ES-I3 (cell line): ENCODE measurements around the gene BRD1.
A peak's percentile ranks its signal among the peaks of the same experiment; 100 is the strongest.

Experiments
- H3K36me3 ChIP-seq: 2 replicates; pipeline ENCODE4 v1.6.1; 2013; ENCODE audit warnings: mild to moderate bottlenecking, low read length, control low read depth, moderate library complexity; ENCODE audit not compliant: insufficient read depth
- H3K4me1 ChIP-seq: 2 replicates; pipeline ENCODE4 v1.6.1; 2013; ENCODE audit warnings: mild to moderate bottlenecking, control low read depth, low read length; ENCODE audit not compliant: insufficient read depth
- H3K9ac ChIP-seq: 2 replicates; pipeline ENCODE4 v1.6.1; 2013; ENCODE audit warnings: low read depth, mild to moderate bottlenecking, low read length, moderate library complexity
- H3K9me3 ChIP-seq: 2 replicates; pipeline ENCODE4 v1.6.1; 2013; ENCODE audit warnings: mild to moderate bottlenecking, low read length, moderate library complexity; ENCODE audit not compliant: control insufficient read depth, insufficient read depth

Gene BRD1

DNA sequence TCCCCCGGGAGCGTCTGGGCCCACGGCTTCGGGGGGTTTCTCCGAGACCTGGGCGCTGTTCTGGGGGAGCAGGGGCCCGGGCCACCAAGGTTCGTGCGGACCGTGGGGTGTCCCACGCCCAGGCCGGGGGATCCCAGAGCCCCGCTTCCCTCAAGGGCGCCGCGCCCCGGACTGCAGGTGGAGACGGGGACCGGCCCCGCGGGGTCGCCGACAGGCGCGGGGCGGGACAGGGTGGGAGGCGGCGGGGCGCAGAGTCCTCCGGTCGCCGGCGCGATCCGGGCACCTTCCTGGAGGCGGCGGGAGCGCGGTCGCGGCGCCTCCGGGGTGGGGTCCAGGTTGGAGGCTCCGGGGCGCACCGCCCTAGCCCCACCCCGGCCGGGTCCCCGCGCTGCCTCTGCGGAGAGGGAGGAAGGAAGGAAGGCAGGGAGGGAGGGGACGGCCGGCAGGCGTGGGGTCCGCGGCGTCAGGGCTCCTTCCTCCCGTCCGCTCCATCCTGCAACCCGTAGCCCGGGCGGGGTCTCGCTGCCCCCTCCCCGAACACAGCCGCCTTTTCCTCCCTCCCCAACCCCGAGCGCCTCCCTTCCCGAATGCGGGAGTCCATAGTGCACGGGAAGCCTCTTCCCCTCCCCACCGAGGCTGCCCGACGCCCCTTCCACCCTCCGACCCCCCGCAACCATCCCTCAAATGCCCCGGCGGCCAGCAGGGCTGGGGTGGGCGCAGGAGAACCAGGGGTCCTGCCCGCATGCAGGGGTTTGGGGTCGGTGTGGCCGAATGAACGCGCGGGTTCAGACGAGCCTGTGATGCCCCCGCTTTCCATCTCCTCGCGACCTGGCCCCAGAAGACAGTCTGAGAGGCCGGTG lies 21.7 kb upstream of the BRD1 start:
- H3K9me3 ChIP-seq = no peaks in the 10 kb centered on the region
- no peaks in the 10 kb centered on the region for H3K4me1 ChIP-seq
- H3K36me3 ChIP-seq = no peaks in the 10 kb centered on the region
- peak overlapping the region; percentile 38; the same call in 1 of the 2 replicates for H3K9ac ChIP-seq

GRCh38 chr22:49848690-49849160 lies 21.1 kb upstream of the BRD1 start:
- Histone ChIP-seq H3K9me3 (no peaks in the 10 kb centered on the region), H3K36me3 (no peaks in the 10 kb centered on the region), H3K4me1 (no peaks in the 10 kb centered on the region), H3K9ac (peak overlapping the region; percentile 60; the same call in 1 of the 2 replicates)

- no peaks in the 10 kb centered on the region for H3K4me1 ChIP-seq
- H3K9me3 ChIP-seq = no peaks in the 10 kb centered on the region
- no peaks in the 10 kb centered on the region for H3K36me3 ChIP-seq
- H3K9ac ChIP-seq = peak overlapping the region; percentile 60; the same call in 1 of the 2 replicates
Observed at GRCh38 chr22:49847751-49848689, 20.3 kb upstream of the BRD1 start.

- no peaks in the 10 kb centered on the region for H3K36me3 ChIP-seq
- no peaks in the 10 kb centered on the region for H3K4me1 ChIP-seq
- no peak overlapping the region for H3K9ac ChIP-seq
- H3K9me3 ChIP-seq = no peaks in the 10 kb centered on the region
Observed at GRCh38 chr22:49845666-49846459, 18.2 kb upstream of the BRD1 start.

DNA sequence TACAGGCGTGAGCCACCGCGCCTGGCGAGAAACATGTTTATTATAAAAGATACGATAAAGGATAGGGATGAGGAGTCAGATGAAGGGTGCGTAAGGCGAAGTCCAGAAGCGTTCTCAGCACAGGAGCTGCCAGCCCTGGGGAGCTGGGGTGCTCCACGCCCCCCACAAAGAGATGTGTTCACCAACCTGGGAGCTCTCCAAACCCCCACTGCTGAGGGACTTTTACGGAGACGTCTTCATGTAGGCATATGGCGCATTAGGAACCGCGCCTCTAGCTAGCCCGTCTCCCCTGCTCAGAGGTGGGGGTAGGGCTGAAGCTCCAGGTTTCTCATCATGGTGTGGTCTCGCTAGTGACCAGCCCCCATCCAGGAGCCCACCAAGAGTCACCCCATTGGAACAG lies 17.6 kb upstream of the BRD1 start:
- Histone ChIP-seq H3K9ac (no peak overlapping the region), H3K9me3 (no peaks in the 10 kb centered on the region), H3K36me3 (no peaks in the 10 kb centered on the region), H3K4me1 (no peaks in the 10 kb centered on the region)

GRCh38 chr22:49838771-49839717 lies 11.4 kb upstream of the BRD1 start:
- H3K4me1 ChIP-seq = peaks cover 6% of the 10 kb centered on the region; the same call in 1 of the 2 replicates
- no peaks in the 10 kb centered on the region for H3K9me3 ChIP-seq
- no peaks in the 10 kb centered on the region for H3K36me3 ChIP-seq
- H3K9ac ChIP-seq = peak overlapping the region; percentile 47; the same call in 1 of the 2 replicates

GRCh38 chr22:49833340-49834007 lies 5.8 kb upstream of the BRD1 start:
- Histone ChIP-seq H3K4me1 (no peaks in the 10 kb centered on the region), H3K9me3 (no peaks in the 10 kb centered on the region; the same call in 1 of the 2 replicates), H3K9ac (no peak overlapping the region), H3K36me3 (no peaks in the 10 kb centered on the region)

GRCh38 chr22:49829044-49829853 lies 1.6 kb upstream of the BRD1 start:
- no peaks in the 10 kb centered on the region for H3K36me3 ChIP-seq
- H3K9me3 ChIP-seq = no peaks in the 10 kb centered on the region; the same call in 1 of the 2 replicates
- no peak overlapping the region for H3K9ac ChIP-seq
- H3K4me1 ChIP-seq = peaks cover 7% of the 10 kb centered on the region; the same call in 1 of the 2 replicates

DNA sequence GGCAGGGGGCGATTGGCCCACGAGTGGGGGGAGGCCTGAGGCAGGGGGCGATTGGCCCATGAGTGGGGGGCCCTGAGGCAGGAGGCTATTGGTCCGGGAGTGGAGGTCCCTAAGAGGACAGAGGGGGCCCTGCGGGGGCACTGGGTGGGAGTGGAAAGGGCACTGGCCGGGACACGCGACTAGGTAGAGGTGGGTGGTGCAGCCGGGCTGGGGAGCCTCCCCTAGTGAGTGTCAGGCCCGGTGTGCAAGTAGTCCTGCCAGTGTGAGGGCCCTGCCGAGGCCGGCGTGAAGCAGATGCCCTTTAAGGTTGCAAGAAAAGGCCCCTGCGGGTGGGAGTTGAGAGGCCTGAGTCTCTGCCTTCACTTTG lies 909 bp upstream of the BRD1 start:
- no peak overlapping the region for H3K9ac ChIP-seq
- no peaks in the 10 kb centered on the region; the same call in 1 of the 2 replicates for H3K9me3 ChIP-seq
- H3K4me1 ChIP-seq = peaks cover 7% of the 10 kb centered on the region; the same call in 1 of the 2 replicates
- peaks cover 6% of the 10 kb centered on the region; the same call in 1 of the 2 replicates for H3K36me3 ChIP-seq

GRCh38 chr22:49827271-49827852 lies 311 bp downstream of the BRD1 start:
- peaks cover 7% of the 10 kb centered on the region; the same call in 1 of the 2 replicates for H3K4me1 ChIP-seq
- no peaks in the 10 kb centered on the region; the same call in 1 of the 2 replicates for H3K9me3 ChIP-seq
- peaks cover 17% of the 10 kb centered on the region for H3K36me3 ChIP-seq
- peak overlapping the region; percentile 94 for H3K9ac ChIP-seq

DNA sequence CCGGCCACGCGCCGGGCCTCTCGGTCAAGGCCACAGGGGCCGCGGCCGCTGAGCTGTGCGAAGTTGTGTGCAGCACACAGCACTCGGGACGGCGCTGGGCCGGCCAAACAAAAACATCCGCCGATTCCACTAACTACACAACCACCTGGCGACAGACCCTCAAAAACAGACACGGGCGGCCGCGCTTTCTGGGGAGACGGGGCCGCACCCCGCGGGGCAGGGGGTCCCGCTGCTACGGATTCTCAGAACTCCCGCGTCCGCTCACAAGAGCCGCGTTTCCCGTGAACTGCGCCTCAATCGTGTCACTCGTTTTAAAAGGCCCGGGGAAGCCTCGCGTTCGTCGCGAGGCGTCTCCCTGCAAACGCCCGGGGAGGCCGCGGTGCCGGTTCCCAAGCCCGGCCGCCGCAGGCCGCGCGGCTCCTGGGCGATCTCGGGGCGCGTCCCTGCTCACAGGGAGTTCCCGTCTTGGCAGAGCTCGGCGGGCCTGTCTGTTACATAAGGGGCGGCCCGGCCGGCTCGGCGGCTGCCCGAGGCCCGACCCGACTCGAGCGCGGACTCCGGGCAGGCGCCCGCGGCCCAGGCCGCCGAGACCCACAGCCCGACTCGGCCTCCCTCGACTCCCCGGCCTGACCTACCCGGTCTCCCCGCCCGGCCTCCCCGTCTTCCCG lies 936 bp downstream of the BRD1 start:
- H3K36me3 ChIP-seq = peaks cover 17% of the 10 kb centered on the region
- peak overlapping the region; percentile 94 for H3K9ac ChIP-seq
- H3K9me3 ChIP-seq = no peaks in the 10 kb centered on the region
- peaks cover 7% of the 10 kb centered on the region; the same call in 1 of the 2 replicates for H3K4me1 ChIP-seq
